ENCODE results near the gene PPP1R12C.
"Not testable (repeated sequence)": the region's sequence is repeated elsewhere in the genome, so short reads cannot be mapped to it uniquely, and the experiment has no call there.

PPP1R12C gene

DNA sequence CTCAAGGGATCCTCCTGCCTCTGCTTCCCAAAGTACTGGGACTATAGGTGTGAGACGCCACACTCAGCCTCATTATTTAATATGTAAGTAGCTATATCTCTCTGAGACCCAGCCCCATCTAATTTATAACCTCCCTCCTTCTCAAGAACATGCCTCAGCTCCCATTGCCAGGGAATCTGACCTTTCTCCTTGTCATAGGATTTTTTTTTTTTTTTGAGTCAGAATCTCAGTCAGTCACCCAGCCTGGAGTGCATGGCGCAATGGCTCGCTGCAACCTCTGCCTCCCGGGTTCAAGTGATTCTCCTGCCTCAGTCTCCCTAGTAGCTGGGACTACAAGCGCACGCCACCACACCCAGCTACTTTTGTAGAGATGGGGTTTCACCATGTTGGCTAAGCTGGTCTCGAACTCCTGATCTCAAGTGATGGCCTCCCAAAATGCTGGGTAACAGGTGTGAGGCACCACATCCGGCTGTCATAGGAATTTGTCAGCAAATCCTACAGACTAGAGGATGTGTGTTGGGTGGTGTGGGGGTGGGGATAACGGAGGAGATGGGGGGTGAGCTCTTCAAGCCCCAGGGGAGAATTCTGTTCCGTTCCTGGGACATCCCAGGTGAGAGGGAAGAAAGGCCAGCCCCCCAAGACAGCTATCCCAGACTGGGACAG lies 46.8 kb downstream of the PPP1R12C start:
- no peak for DNase-seq

DNA sequence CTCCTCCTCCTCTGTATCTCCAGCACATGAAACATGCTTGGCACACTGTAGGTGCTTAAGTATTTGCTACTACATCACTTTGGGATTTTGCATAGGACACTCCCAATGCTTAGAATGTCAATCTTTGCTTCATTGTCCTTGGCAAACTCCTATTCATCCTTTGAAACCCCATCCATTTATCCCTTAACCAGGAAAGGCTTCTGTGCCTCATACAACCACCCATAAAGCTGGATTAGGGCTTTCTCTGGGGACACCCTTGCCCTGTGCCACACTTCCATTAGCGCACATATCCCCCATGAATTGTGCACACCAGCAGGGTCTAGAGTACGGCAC lies 47.6 kb downstream of the PPP1R12C start:
- DNase-seq, result no peak

DNA sequence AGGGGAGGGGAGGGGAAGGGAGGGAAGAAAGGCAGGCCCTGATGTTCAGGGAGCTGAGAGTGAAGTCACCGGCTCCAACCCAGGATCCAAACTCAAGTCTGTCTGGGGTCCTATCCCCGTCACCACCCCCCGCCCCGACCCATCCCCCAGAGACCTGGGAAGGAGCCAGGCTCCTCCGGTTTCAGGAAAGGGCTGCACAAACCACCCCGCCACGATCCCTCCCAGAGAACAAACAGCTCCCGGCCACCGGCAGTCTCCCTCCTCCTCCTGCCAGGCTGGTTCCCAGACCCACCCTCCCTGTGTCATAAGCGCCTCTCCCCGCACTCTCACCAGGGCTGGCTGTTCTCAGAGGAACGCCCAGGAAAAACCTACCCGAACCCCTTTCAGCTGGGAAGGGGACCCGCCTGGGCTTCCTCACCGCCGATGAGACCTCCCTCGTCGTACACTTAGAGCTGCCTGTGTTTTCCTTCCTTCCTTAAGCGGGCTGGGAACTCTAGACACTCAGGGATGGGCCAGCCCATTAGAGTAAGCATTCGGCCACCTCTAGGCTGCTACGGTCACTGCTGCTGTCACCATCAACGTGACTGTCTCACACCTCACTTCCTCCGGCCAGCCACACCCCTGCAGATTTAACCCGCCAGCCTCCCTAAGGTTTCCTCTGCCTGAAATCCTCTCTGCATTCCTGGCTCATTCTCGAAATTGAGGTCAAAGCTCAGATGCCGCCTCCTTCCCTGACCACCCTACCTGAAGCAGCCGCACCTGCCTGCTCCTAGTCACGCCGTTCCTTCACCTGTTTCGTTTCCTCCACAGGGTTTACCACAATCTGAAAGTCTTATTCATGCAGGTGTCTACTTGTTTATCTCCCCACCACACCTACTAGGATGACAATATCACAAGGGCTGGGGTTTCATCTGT lies 48.2 kb downstream of the PPP1R12C start:
- peak; percentile 12 for DNase-seq

DNA sequence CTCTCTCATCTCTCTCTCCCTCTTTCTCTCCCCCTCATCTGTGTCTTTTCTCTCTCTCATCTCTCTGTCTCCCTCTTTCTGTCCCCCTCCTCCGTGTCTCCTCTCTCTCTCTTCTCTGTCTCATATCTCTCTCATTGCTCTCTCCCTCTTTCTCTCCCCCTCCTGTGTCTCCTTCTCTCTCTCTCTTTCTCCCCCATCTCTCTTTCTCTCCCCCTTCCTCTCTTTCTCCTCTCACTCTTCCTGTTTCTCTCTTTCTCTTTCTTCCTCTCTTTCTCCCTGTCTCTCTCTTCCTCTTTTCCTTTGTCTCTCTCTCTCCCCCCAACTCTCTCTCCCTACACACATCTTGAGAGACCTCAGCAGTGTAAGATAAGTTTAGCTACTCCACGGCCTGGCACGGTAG lies 49.6 kb downstream of the PPP1R12C start:
- DNase-seq, result no peak

DNA sequence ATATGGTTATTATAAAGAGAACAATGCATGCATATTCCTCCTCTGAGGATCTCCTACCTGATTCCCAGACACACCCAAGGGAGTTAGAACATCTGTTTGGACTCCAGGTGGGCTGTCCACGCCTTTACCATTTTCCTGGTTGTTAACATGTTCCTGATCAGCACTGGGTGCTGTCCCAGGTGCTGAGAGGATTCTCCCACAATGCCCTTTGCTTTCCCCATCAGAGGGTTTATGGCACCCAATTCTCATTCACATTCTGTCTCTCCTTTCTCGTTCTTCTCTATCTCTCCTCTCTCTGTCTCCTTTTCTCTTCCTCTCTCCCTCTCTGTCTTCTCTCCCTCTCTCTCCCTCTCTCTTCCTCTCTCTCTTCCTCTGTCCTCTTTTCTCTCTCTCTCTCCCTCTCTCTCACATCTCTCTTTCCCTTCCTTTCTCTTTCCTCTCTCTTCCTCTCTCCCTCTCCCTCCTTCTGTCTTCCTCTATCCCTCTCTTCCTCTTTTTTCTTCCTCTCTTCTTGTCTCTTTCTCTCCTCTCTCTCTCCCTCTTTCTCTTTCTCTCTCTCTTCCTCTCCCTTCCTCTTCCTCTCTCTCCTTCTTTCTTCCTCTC lies 51.2 kb downstream of the PPP1R12C start:
- no peak for DNase-seq

DNA sequence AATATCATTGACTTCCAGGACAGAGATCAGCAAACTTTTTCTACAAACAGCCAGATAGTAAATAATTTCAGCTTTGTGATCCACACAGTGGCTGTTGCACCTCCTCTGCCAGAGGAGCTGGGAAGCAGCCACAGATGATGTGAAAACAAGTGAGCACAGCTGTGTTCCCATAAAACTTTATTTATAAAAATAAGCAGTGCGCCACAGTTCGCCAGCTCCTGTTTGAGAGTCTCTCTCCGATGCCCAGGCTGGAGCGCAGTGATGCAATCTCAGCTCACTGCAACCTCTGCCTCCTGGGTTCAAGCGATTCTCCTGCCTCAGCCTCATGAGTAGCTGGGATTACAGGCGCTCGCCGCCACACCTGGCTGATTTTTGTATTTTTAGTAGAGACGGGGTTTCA lies 51.9 kb downstream of the PPP1R12C start:
- DNase-seq, result not testable (repeated sequence)

DNA sequence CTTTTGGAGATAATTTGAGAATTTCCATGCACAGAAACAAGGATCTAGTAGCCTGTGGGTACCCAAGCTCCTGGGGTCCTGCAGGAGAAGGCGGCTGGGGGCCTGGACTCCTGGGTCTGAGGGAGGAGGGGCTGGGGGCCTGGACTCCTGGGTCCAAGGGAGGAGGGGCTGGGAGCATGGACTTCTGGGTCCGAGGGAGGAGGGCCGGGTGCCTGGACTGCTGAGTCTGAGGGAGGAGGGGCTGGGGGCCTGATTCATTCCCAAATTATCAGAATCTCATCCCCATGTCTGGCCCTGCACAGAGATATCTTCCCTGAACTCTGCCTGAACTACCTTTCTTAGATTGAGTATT lies 54.0 kb downstream of the PPP1R12C start:
- no peak for DNase-seq

DNA sequence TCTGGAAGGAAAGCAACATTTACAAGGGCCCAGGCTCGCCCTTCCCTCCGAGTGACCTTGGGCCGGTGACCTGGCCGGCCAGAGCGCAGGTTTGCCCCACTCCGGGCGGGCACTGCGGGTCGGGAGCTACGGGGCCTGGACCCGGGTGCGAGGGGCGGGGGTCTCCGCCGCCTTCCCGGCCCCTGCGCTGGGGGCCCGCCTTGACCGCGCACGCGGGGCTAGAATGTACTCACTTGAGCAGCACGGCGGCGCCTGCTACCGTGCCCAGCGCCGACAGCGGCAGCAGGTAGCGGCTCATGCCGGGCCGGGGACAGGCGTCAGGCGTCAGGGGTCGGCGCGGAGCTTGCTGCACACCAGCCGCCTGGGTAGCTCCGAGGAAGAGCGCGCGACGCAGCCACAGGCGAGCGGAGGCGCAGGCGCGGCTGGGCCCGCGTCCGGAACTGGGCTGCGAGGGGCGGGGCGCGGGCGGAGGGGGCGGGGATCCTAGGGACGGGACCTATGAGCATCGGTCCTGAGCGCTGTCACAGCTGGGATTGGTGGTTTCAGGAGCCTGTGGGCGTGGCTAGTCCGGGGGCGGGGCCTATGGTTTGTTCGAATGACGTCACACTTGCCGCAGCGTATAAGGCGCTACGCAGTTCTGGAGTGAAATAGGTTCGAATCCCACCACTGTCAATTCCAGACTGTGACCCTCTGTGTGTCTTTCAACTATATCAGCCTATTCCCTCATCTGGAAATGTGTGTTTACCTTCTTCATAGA lies 54.5 kb downstream of the PPP1R12C start, which contains the start of gene RDH13:
TSS of gene RDH13 (minus strand) at position 414 of the 757 bp plus-strand sequence. CDS start at position 298, 116 bp downstream.
- peak; percentile 96 for DNase-seq

DNA sequence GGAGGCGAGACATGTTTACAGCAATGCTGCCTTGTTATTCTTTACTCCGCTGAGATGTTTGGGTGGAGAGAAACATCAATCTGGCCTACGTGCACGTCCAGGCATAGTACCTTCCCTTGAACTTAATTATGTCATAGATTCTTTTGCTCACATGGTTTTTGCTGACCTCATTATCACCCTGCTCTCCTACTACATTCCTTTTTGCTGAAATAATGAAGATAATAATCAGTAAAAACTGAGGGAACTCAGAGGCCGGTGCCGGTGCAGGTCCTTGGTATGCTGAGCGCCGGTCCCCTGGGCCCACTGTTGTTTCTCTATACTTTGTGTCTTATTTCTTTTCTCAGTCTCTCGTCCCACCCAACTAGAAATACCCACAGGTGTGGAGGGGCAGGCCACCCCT lies 57.1 kb downstream of the PPP1R12C start:
- not testable (repeated sequence) for DNase-seq

DNA sequence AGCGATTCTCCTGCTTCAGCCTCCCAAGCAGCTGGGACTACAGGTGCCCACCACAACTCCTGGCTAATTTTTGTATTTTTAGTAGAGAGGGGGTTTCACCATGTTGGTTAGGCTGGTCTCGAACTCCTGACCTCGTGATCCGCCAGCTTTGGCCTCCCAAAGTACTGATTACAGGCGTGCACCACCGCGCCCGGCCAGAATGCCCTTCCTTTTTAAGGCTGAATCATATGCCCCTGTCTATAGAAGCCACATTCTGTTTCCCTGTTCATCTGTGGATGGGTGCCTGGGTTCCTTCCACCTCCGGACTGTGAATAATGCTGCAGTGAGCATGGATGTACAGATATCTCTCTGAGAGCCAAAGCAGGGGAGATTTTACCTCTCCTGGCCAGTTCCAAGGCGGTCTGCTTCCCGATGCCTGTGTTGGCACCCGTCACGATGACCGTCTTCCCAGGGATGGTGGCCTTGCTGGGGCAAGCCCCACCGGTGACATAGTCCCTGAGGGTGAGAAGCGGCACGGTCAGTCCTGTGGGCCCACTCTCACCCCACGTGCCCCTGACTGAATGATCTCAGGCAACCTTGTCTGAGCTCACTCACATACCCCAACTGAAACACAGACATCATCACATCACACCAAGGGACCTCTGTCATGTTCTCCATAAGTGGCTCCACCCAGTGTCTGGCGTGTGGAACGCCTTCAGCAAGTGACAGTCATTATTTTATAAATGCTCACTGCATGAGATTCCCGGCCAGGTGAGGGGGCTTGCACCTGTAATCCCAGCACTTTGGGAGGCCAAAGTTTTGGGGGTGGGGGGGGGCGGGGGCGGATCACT lies 58.4 kb downstream of the PPP1R12C start:
- DNase-seq, result no peak

DNA sequence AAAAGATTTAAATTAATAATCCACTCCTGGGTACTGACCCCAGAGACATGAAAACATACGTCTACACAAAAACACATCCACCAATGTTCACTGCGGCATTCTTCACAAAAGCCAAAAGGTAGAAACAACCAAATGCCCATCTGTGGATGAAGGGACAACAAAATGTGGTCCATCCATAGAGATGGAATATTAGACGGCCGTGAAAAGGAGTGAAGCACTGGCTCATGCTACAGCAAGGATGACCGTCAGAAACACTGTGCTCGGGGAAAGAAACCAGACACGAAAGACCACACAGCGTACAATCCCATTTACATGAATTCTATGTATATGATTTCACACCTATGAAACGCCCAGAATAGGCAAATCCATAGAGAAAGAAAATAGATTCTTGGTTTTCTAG lies 60.6 kb downstream of the PPP1R12C start:
- no peak for DNase-seq

DNA sequence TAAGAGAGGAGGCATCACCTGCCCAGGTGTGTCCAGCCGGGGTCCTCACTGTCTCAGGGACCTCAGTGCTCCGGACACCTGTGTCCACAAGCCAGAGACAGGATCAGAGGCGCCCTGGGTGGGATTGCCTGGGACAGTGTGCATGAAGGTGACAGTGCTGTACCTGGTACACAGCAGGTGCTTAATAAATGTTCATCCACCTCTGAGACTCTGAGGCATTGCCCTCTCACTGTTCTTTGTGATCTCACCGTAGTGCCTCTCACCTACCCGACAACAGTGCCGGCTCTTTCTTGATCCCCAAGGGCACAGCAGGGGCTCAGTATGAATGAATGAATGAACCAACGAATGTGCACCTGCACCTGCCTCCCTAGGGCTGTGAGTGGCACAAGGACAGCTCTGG lies 63.7 kb downstream of the PPP1R12C start:
- DNase-seq, result no peak

DNA sequence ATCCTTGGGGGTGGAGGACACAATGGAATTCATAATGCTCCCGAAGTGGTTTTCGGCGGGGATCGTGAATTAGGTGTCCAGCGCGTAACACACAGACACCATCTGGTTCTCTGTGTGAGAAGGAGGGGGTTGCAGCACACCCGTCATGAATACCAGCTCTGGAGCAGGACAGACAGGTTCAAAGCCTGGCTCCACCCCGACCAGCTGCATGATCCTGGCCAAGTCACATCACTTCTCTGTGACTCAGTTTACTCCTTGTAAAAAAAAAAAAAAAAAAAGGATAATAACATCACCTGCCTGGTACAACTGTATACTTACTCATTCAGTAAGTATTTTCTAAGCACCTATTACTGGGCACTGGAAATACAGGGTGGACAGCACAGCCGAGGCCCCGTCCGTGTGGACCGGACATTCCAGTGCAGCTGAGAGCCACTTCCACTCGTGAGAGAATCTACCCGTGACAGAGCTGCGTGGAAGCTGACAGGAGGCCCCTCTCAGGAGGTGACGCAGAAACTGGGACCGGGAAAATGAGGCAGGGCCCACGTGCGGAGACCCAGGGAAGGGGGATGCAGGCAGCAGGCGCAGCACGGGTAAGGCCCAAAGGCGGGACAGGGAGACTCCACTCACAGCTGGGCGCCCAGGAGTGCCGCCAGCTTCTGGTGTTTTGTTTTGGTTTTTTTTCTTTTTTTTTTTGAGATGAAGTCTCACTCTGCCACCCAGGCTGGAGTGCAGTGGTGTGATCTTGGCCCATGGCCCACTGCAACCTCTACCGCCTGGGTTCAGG lies 66.5 kb downstream of the PPP1R12C start:
- no peak for DNase-seq

DNA sequence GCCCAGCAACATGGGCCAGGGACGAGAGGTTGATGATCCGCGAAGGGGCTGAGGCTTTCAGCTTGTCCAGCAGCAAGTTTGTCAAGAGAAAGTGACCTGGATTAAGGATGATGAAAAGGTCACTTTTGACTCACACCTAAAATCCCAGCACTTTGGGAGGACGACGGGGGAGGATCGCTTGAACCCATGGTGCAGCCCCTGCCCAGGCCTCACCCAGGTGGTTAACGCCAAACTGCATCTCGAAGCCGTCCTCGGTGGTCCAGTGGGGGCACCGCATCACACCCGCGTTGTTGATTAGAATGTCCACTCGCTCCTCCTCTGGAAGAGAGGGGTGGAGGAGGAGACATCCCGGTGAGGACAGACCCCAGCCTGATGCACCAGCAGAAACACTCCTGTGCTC lies 69.0 kb downstream of the PPP1R12C start:
- no peak for DNase-seq

DNA sequence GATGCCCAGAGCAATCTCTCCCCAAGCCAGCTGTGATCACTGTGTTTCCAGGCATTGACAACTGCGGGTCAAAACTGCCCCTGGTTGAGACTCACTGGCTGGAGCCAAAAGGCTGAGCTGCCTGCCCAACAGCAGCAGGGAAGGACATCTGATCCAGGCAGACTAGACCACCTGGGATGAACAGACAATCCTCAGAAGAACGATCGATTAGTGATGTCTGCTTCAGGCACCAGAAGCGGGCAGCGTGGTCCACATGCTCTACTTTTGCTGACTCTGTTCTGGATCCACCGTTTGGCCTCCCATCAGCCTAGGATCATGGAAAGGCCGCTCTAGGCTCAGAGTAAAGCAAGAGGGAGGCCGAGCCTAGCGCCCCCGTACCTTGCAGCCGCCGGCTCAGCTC lies 69.5 kb downstream of the PPP1R12C start:
- DNase-seq, result no peak

DNA sequence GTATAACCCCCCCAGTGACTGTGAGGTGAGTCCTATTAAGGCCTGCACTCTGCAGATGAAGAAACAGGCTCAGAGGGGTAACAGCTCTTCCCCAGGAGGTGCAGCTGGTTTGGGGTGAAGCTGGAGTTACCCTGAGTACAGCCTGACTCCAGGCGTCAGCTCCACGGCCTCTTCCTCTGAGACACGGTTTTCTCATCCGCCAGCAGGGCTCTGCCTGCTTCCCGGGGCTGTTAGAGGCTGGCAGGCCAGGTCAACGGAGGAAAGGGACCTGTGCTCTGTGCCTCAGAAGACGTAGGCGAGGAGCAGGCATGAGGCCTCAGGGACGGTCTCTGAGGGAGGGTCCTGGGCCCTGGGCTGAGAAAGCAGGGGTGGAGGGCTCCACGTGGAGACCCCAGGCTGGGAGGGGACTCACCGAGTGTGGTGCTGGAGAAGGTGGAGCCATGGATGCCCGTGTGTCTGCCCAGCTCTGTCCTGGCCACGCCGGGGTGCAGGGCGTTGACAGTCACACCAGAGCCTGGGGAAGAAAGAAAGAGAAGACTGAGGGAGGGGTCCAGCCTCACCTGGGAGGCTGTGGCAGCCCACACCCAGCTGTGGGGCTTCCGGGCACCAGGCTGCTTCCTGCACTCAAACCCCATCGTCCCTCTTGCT lies 70.3 kb downstream of the PPP1R12C start:
- DNase-seq, result no peak

DNA sequence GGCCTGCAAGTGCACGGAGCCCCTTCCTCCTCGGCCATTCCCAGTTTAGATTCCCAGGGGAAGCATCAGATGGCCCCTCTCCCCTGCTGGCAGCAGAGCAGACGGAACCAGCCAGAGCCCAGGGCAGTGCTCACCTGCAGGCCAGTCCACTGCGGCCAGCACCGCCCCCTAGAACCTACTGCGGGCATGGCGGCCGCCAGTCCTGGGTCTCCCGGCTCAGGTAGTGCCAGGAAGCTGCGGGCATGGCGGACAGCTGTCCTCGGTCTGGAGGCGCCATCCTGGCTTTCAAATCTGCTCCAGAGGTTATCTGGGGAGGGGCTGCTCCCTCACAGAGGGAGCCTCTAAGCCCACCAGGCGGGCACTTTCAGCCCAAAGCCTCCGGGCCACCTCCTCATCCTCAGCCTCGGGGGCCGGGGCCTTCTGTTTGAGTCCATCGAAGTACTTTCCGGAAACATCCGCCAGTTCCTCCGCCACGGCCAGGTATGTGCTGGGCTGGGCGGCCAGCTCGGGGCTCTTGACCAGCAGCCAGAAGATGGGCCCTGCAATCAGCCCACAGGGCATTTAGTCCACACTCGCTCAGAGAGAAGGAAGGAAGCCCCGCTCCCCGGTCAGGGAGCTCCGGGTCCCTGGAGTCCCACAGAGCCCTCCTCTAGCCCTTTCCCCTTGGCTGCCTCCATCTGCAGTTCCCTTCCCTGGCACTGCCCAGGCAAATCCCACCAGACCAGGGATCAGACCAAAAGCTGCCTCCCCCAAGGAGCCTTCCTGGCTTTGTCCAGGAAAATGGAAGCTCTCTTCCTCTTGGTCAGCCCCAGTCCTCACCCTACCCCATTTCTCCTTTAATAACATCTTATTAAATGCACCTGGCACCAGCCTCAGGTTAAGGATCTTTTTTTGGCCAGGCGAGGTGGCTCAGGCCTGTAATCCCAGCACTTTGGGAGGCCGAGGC lies 72.4 kb downstream of the PPP1R12C start:
- DNase-seq, result no peak

DNA sequence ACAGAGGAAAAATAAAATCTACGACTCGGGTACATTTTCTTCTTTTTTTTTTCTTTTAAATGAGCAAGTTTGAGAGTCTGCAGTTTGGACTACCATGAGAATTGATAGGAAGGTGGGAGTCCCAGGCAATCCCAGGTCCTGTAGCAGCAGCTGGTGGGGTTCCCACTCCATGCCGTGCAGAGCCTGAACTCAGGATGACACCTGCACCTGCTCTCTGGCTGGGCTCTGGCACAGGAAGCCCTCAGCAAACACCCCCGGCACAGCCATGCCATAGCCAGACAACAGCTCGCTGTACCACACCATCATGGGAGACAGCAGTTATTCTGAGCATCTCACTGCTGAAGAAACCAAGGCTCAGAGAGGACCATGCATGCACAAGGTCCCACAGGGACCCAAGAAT lies 73.2 kb downstream of the PPP1R12C start:
- no peak for DNase-seq

DNA sequence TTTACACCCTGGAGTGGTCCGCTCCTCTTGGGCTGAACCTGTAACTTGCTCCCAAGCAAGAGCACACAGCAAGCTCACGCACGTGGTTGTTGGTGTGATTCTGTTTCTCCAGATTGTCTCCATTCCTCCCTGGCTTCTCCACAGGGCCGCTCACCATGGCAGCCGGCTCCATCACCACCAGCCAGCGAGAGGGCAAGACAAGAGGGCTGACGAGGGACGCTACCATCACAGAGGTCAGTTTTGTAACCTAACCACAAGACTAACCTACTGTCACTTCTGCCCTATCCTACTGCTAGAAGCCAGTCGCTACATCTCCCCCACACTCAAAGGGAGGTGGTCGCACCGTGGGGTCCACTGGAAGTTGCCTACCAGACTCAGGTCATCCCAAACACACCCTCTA lies 74.7 kb downstream of the PPP1R12C start:
- no peak for DNase-seq

DNA sequence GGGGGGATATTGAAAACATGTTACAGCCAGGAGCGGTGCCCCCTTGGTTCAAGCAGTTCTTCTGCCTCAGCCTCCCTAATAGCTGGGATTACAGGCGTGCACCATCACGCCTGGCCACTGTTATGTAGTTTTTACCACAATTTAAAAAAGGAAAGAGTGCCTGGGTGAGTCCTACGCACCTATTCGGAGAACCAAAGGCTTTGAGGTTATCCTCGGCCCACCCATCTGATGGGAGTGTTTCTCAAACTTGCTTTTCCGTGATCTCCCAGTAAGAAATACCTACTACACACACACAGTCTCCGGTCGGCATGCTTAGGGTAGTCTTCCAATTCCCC lies 75.1 kb downstream of the PPP1R12C start:
- no peak for DNase-seq

Measured in central memory CD4-positive, alpha-beta T cell (primary cell).